Measurements from ENCODE around the gene EYA2. TPM values are rescaled to one million over a fixed set of nuclear protein-coding genes. Genes with fewer than 3 reads are reported as not detected.

EYA2 gene
- total RNA-seq, 1 experiment from 2014 or later = not detected

DNA sequence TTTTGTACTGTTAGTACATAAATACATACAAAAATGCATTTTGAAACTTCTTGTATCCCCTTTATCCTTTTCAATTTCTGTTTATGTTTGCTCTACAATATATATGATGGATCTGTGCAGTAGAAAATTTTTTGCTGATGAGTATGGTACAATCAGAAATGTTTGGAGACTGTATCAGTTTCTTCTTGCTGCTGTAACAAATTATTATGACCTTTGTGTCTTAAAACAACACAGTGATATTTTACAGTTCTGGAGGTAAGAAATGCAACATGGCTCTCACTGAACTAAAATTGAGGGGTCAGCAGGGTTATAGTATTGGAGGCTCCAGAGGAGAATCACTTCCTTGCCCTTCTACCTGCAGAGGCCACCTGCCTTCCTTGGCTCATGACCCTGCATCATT, 184.4 kb downstream of the EYA2 start:
- no peak for TF ChIP-seq CTCF (IDR thresholded peaks at IDR 0.05; ENCODE audit: unreplicated experiment)
- CTCF ChIA-PET = no interaction called here
- H3K9me3 Mint-ChIP-seq (ENCODE audit: unreplicated experiment) = peaks cover 14% of the 10 kb centered on the region
- POLR2A ChIA-PET = no interaction called here
- no peaks in the 10 kb centered on the region for H3K27me3 Mint-ChIP-seq (ENCODE audit: insufficient read depth, unreplicated experiment)
- intact Hi-C loops (cut with micrococcal nuclease) = no loop called here
- no peak overlapping the region for H3K27ac Mint-ChIP-seq (ENCODE audit: low read depth, unreplicated experiment)
- no peak overlapping the region for H3K4me3 Mint-ChIP-seq (ENCODE audit: unreplicated experiment)
- no peaks in the 10 kb centered on the region for H3K4me1 Mint-ChIP-seq (ENCODE audit: insufficient read depth, unreplicated experiment)
- no TSS peak for BruUV-seq (replicated peaks)
- H3K36me3 Mint-ChIP-seq (ENCODE audit: insufficient read depth, unreplicated experiment) = no peaks in the 10 kb centered on the region
- no peak for DNase-seq (ENCODE audit: unreplicated experiment)

- H3K9me3 Mint-ChIP-seq (ENCODE audit: unreplicated experiment) = peaks cover 14% of the 10 kb centered on the region
- H3K36me3 Mint-ChIP-seq (ENCODE audit: insufficient read depth, unreplicated experiment) = no peaks in the 10 kb centered on the region
- ChIA-PET CTCF (no interaction called here), POLR2A (no interaction called here)
- H3K27ac Mint-ChIP-seq (ENCODE audit: low read depth, unreplicated experiment) = no peak overlapping the region
- no peak for TF ChIP-seq CTCF (IDR thresholded peaks at IDR 0.05; ENCODE audit: unreplicated experiment)
- H3K27me3 Mint-ChIP-seq (ENCODE audit: insufficient read depth, unreplicated experiment) = no peaks in the 10 kb centered on the region
- no peak for DNase-seq (ENCODE audit: unreplicated experiment)
- intact Hi-C loops (cut with micrococcal nuclease) = no loop called here
- H3K4me3 Mint-ChIP-seq (ENCODE audit: unreplicated experiment) = no peak overlapping the region
- BruUV-seq (replicated peaks) = no TSS peak
- H3K4me1 Mint-ChIP-seq (ENCODE audit: insufficient read depth, unreplicated experiment) = no peaks in the 10 kb centered on the region
Observed at GRCh38 chr20:47080365-47080764, 185.7 kb downstream of the EYA2 start.

DNA sequence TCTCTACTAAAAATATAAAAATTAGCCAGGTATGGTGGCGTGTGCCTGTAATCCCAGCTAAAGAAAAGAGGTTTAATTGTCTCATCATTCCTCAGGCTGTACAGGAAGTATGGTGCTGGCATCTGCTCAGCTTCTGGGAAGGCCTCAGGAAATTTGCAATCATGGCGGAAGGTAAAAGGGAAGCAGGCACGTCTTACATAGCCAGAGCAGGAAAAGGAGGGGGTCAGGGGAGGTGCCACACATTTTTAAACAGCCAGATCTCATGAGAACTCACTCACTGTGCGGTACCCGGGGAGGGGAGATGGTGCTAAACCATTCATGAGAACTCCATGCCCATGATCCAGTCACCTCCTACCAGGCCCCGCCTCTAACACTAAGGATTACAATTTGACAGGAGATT, 191.7 kb downstream of the EYA2 start:
- BruUV-seq (replicated peaks) = no TSS peak

GRCh38 chr20:47088335-47088734, 193.7 kb downstream of the EYA2 start:
- TF ChIP-seq CTCF (IDR thresholded peaks at IDR 0.05; ENCODE audit: unreplicated experiment) = no peak
- Mint-ChIP-seq H3K27ac (ENCODE audit: low read depth, unreplicated experiment) (no peak overlapping the region), H3K4me1 (ENCODE audit: insufficient read depth, unreplicated experiment) (no peaks in the 10 kb centered on the region), H3K27me3 (ENCODE audit: insufficient read depth, unreplicated experiment) (no peaks in the 10 kb centered on the region), H3K9me3 (ENCODE audit: unreplicated experiment) (no peaks in the 10 kb centered on the region), H3K4me3 (ENCODE audit: unreplicated experiment) (no peak overlapping the region), H3K36me3 (ENCODE audit: insufficient read depth, unreplicated experiment) (no peaks in the 10 kb centered on the region)
- ChIA-PET POLR2A (no interaction called here), CTCF (no interaction called here)
- intact Hi-C loops (cut with micrococcal nuclease) = no loop called here
- BruUV-seq (replicated peaks) = no TSS peak
- no peak for DNase-seq (ENCODE audit: unreplicated experiment)

More for the DNA sequence above, 191.7 kb downstream of the EYA2 start:
- Mint-ChIP-seq H3K4me3 (ENCODE audit: unreplicated experiment) (no peak overlapping the region), H3K4me1 (ENCODE audit: insufficient read depth, unreplicated experiment) (no peaks in the 10 kb centered on the region), H3K36me3 (ENCODE audit: insufficient read depth, unreplicated experiment) (no peaks in the 10 kb centered on the region), H3K9me3 (ENCODE audit: unreplicated experiment) (no peaks in the 10 kb centered on the region), H3K27me3 (ENCODE audit: insufficient read depth, unreplicated experiment) (no peaks in the 10 kb centered on the region), H3K27ac (ENCODE audit: low read depth, unreplicated experiment) (no peak overlapping the region)
- ChIA-PET POLR2A (no interaction called here), CTCF (no interaction called here)
- intact Hi-C loops (cut with micrococcal nuclease) = no loop called here
- no peak for TF ChIP-seq CTCF (IDR thresholded peaks at IDR 0.05; ENCODE audit: unreplicated experiment)
- no peak for DNase-seq (ENCODE audit: unreplicated experiment)

All from MCF 10A (cell line).